Measurements from ENCODE around the gene TTBK1. TPM values are rescaled to one million over a fixed set of nuclear protein-coding genes. Genes with fewer than 3 reads are reported as not detected.

The TTBK1 gene
- total RNA-seq, 1 experiment from 2014 or later = not detected

DNA sequence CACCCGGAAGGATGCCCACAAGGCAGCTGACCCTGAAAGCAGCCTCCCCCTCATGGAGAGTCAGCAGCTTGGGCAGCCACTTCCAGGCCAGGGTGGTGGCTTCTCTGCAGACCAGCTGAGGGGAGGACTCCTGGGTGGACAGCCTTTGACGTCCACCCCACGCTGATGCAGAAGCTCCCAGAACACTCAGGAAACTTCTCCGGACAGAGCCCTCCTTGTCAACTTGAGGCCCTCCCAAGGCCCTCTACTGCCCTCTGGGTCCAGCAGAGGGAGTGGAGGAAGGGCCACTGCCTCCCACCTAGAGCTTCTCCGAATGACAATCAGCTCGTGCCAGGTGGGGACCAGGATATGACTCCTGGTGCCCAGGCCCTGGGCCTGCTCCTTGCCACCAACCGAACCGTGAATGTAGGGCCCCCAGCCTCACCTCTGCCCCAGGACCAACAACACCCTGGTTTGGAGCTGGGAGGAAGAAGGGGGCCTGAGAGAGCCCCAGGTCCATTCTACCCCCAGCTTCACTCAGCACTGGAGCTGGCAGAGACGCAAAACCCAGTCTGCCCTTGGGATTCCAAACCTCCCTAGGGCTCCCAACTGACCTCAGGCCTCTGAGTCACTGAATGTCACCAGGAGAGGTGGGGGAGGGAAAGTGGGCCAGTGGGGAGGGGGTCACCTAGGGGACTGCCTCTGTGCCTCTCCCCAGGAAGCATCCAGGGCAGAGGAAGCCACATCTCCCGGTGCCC lies 43.9 kb downstream of the TTBK1 start:
- peaks cover 25% of the 10 kb centered on the region for H3K27me3 Mint-ChIP-seq (ENCODE audit: insufficient read depth, unreplicated experiment)
- ChIA-PET CTCF (interaction anchor here (0.6 kb wide), 1 partner anchor 255 kb away, joined by 3 read pairs; no protein-coding TSS in a partner anchor), POLR2A (no interaction called here)
- no peaks in the 10 kb centered on the region for H3K9me3 Mint-ChIP-seq (ENCODE audit: unreplicated experiment)
- no peaks in the 10 kb centered on the region for H3K36me3 Mint-ChIP-seq (ENCODE audit: insufficient read depth, unreplicated experiment)
- H3K4me3 Mint-ChIP-seq (ENCODE audit: unreplicated experiment) = no peak overlapping the region
- H3K4me1 Mint-ChIP-seq (ENCODE audit: insufficient read depth, unreplicated experiment) = no peaks in the 10 kb centered on the region
- no peak overlapping the region for H3K27ac Mint-ChIP-seq (ENCODE audit: low read depth, unreplicated experiment)
- no peak for DNase-seq (ENCODE audit: unreplicated experiment)
- intact Hi-C loops (cut with micrococcal nuclease) = no loop called here
- TF ChIP-seq, protein P1, sequence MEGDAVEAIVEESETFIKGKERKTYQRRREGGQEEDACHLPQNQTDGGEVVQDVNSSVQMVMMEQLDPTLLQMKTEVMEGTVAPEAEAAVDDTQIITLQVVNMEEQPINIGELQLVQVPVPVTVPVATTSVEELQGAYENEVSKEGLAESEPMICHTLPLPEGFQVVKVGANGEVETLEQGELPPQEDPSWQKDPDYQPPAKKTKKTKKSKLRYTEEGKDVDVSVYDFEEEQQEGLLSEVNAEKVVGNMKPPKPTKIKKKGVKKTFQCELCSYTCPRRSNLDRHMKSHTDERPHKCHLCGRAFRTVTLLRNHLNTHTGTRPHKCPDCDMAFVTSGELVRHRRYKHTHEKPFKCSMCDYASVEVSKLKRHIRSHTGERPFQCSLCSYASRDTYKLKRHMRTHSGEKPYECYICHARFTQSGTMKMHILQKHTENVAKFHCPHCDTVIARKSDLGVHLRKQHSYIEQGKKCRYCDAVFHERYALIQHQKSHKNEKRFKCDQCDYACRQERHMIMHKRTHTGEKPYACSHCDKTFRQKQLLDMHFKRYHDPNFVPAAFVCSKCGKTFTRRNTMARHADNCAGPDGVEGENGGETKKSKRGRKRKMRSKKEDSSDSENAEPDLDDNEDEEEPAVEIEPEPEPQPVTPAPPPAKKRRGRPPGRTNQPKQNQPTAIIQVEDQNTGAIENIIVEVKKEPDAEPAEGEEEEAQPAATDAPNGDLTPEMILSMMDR (IDR thresholded peaks at IDR 0.05; ENCODE audit: unreplicated experiment) = no peak
- BruUV-seq (replicated peaks) = no TSS peak

DNA sequence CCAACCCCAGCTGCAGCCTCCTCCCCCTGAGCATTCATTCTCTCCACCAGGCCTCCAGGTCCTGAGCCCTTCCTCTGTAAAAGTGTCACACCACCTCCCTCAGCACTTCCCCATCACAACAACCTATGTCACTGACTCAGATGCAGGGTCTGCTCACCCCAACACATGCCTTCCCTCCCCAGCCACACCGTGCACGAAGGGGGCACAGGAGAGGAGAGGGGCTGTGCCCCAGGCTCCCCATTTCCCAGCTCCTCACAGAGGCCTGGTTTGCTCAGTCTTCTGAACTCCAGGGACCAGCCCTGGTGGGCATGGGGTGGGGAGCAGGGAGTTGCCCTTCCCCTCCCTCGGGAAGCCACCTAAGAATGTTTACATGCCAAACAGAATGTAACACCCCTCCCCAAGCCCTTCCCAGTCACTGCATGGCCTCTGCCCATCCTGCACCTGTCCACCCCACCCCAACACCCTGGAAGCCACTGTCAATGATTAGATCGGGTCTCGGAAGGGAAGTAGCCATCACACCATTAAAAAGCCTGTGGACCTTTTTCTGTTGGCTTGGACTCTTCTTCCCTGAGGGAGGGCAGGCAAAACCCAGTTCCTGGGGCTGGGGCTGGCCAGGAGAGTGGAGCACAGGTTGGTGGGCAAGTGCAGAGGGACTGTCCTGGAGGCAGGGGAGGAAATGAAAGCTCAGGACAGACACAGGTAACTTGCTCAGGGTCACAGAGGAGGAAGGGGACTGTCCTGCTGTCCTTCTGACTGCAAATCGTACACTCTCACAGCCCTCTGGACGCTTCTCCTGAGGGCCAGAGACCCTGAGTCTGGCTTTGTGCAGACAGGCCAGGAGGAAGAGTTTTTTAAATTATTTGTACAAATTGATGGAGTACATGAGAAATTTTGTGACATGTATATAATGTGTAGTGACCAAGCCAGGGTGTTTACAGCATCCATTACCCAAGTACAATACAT lies 44.7 kb downstream of the TTBK1 start:
- no peak overlapping the region for H3K4me3 Mint-ChIP-seq (ENCODE audit: unreplicated experiment)
- TF ChIP-seq, protein P1 (IDR thresholded peaks at IDR 0.05; ENCODE audit: unreplicated experiment) = no peak
- ChIA-PET CTCF (interaction anchor here (1.1 kb wide), 1 partner anchor 11 kb away, joined by 4 read pairs; no protein-coding TSS in a partner anchor), POLR2A (no interaction called here)
- BruUV-seq (replicated peaks) = no TSS peak
- H3K9me3 Mint-ChIP-seq (ENCODE audit: unreplicated experiment) = no peaks in the 10 kb centered on the region
- DNase-seq (ENCODE audit: unreplicated experiment) = no peak
- intact Hi-C loops (cut with micrococcal nuclease) = no loop called here
- no peaks in the 10 kb centered on the region for H3K4me1 Mint-ChIP-seq (ENCODE audit: insufficient read depth, unreplicated experiment)
- peaks cover 17% of the 10 kb centered on the region for H3K27me3 Mint-ChIP-seq (ENCODE audit: insufficient read depth, unreplicated experiment)
- H3K27ac Mint-ChIP-seq (ENCODE audit: low read depth, unreplicated experiment) = no peak overlapping the region
- H3K36me3 Mint-ChIP-seq (ENCODE audit: insufficient read depth, unreplicated experiment) = no peaks in the 10 kb centered on the region

DNA sequence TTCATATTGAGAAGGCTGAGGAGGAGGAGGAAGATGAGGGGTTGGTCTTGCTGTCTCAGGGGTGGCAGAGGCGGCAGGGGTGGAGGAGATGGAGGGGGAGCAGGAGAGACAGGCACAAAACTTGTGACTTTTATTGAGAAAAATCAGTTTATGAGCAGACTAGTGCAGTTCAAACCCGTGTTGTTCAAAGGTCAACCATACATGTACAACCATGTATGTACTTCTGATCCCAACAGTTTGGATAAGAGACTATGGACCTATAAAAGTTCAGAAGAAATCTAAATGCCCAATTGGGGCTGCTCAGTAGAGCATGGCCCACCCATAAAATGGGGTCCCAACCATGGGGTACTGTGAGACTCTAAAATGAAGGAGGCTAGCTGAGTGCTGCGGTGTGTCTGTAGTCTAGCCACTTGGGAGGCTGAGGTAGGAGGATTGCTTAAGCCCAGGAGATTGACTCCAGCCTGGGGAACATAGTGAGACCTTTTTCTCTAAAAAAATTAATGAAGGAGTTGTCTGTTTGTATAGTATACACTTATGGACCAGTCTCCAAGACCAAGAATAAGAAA lies 47.1 kb downstream of the TTBK1 start:
- CTCF ChIA-PET = interaction anchor here (0.6 to 0.7 kb wide), 2 partner anchors 99 to 180 kb away, joined by 3 to 4 read pairs; no protein-coding TSS in a partner anchor

More for the DNA sequence above, 47.1 kb downstream of the TTBK1 start:
- TF ChIP-seq, protein P1 (IDR thresholded peaks at IDR 0.05; ENCODE audit: unreplicated experiment) = no peak
- POLR2A ChIA-PET = no interaction called here
- Mint-ChIP-seq H3K4me3 (ENCODE audit: unreplicated experiment) (no peak overlapping the region), H3K4me1 (ENCODE audit: insufficient read depth, unreplicated experiment) (no peaks in the 10 kb centered on the region), H3K27ac (ENCODE audit: low read depth, unreplicated experiment) (no peak overlapping the region), H3K9me3 (ENCODE audit: unreplicated experiment) (no peaks in the 10 kb centered on the region), H3K27me3 (ENCODE audit: insufficient read depth, unreplicated experiment) (peaks cover 13% of the 10 kb centered on the region), H3K36me3 (ENCODE audit: insufficient read depth, unreplicated experiment) (no peaks in the 10 kb centered on the region)
- no peak for DNase-seq (ENCODE audit: unreplicated experiment)
- no TSS peak for BruUV-seq (replicated peaks)
- intact Hi-C loops (cut with micrococcal nuclease) = no loop called here
